Smooth muscle cell (in vitro differentiated cells): ENCODE results near the gene LSMEM2. TPM values are rescaled to one million over a fixed set of nuclear protein-coding genes. Genes with fewer than 3 reads are reported as not detected.
"Not testable (repeated sequence)": the region's sequence is repeated elsewhere in the genome, so short reads cannot be mapped to it uniquely, and the experiment has no call there.

ENCODE experiments used
- DNase-seq: peaks from one replicate; lab custom pipeline; 2025; ENCODE audit not compliant: unreplicated experiment; lab: John Stamatoyannopoulos, UW
- H2AFZ ChIP-seq: fragments of 200-600 bp; sonication (generic); 2 replicates; pipeline ENCODE4 v1.6.0; 2016; ENCODE audit warnings: antibody characterized with exemption, low read depth, mild to moderate bottlenecking
- H3F3A ChIP-seq: fragments of 200-600 bp; sonication (generic); 2 replicates; pipeline ENCODE4 v1.6.0; 2017; ENCODE audit warnings: antibody characterized with exemption, low read depth
- H3K27ac ChIP-seq: fragments of 200-600 bp; sonication (generic); 2 replicates; pipeline ENCODE4 v1.5.1; 2016; ENCODE audit warnings: low read depth, mild to moderate bottlenecking
- H3K27me3 ChIP-seq: fragments of 200-600 bp; sonication (generic); 2 replicates; pipeline ENCODE4 v1.6.1; 2016; ENCODE audit warnings: low read depth, mild to moderate bottlenecking
- H3K36me3 ChIP-seq: fragments of 200-600 bp; sonication (generic); 2 replicates; pipeline ENCODE4 v1.5.1; 2016; ENCODE audit warnings: low read depth
- H3K4me1 ChIP-seq: fragments of 200-600 bp; sonication (generic); 2 replicates; pipeline ENCODE4 v1.5.1; 2016; ENCODE audit warnings: low read depth
- H3K4me2 ChIP-seq: fragments of 200-600 bp; sonication (generic); 2 replicates; pipeline ENCODE4 v1.6.0; 2016; ENCODE audit warnings: mild to moderate bottlenecking
- H3K4me3 ChIP-seq: fragments of 200-600 bp; sonication (generic); 2 replicates; pipeline ENCODE4 v1.5.1; 2016; ENCODE audit warnings: mild to moderate bottlenecking
- H3K79me2 ChIP-seq: fragments of 200-600 bp; sonication (generic); 2 replicates; pipeline ENCODE4 v1.6.0; 2016; ENCODE audit warnings: low read depth, mild to moderate bottlenecking
- H3K9ac ChIP-seq: fragments of 200-600 bp; sonication (generic); 2 replicates; pipeline ENCODE4 v1.6.0; 2016; ENCODE audit warnings: low read depth
- H3K9me3 ChIP-seq: fragments of 200-600 bp; sonication (generic); replicated peaks from 2 replicates; pipeline ENCODE4 v1.5.1; 2016; ENCODE audit warnings: low read depth
- H4K20me1 ChIP-seq: fragments of 200-600 bp; sonication (generic); 2 replicates; pipeline ENCODE4 v1.6.0; 2016; ENCODE audit warnings: low read depth
- CTCF ChIP-seq: fragments of 200-600 bp; sonication (generic); IDR thresholded peaks from 2 replicates; pipeline ENCODE4 v1.5.1; 2017; ENCODE audit warnings: borderline replicate concordance, mild to moderate bottlenecking, antibody characterized with exemption; ENCODE audit not compliant: insufficient read depth, poor library complexity, severe bottlenecking
- WGBS: methylation state at CpG from one replicate; pipeline ENCODE4 v1.1.7; 2016; ENCODE audit warnings: low lambda C conversion rate; 5-methylcytosine and 5-hydroxymethylcytosine counted together
- polyA plus RNA-seq: library from polyadenylated mRNA; unstranded; fragments of >200 nt; fragmentation: Nextera tagmentation; extraction: Ambion mirVana; gene quantifications from 2 replicates; pipeline ENCODE4 v1.2.1, GENCODE V29; 2016
- total RNA-seq: library from RNA; depleted of rRNA; stranded (reverse); fragments of >200 nt; gene quantifications from 2 replicates; pipeline ENCODE4 v1.2.3, GENCODE V29; 2014

LSMEM2 gene
- total and polyA plus RNA-seq, 2 experiments from 2014 or later: 0.09 TPM; not detected in 1

GRCh38 chr3:50242381-50242770 lies 36.5 kb upstream of the LSMEM2 start:
- Histone ChIP-seq H3K9me3 (no peaks in the 10 kb centered on the region), H2AFZ (no peak overlapping the region), H3K9ac (peak overlapping the region; percentile 59), H3K4me1 (peaks cover 70% of the 10 kb centered on the region), H3K79me2 (peaks cover 93% of the 10 kb centered on the region), H3F3A (peaks cover 23% of the 10 kb centered on the region), H3K4me3 (no peak overlapping the region), H3K36me3 (no peaks in the 10 kb centered on the region), H4K20me1 (peaks cover 76% of the 10 kb centered on the region), H3K27ac (peak overlapping the region; percentile 93), H3K27me3 (no peaks in the 10 kb centered on the region), H3K4me2 (no peak overlapping the region)
- no peak for DNase-seq
- WGBS: 86% methylated on average over 2 of the region's 3 CpGs
- no peak for TF ChIP-seq CTCF

- no peaks in the 10 kb centered on the region for H3K27me3 ChIP-seq
- H3K79me2 ChIP-seq: peaks cover 93% of the 10 kb centered on the region
- H2AFZ ChIP-seq: no peak overlapping the region
- no peaks in the 10 kb centered on the region for H3K36me3 ChIP-seq
- H4K20me1 ChIP-seq: peaks cover 79% of the 10 kb centered on the region
- 40% methylated on average over 14 of the region's 14 CpGs for WGBS
- no peak for TF ChIP-seq CTCF
- peak overlapping the region; percentile 44 for H3K4me2 ChIP-seq
- H3K4me3 ChIP-seq: no peak overlapping the region
- peaks cover 71% of the 10 kb centered on the region for H3K4me1 ChIP-seq
- H3K9me3 ChIP-seq: no peaks in the 10 kb centered on the region
- H3K9ac ChIP-seq: peak overlapping the region; percentile 69
- peaks cover 23% of the 10 kb centered on the region for H3F3A ChIP-seq
- DNase-seq: peak; percentile 8
- peak overlapping the region; percentile 93 for H3K27ac ChIP-seq
These were observed 35.9 kb upstream of the LSMEM2 start for GRCh38 chr3:50242851-50243542.

GRCh38 chr3:50243543-50243895 lies 35.4 kb upstream of the LSMEM2 start:
- no peak for TF ChIP-seq CTCF
- Histone ChIP-seq H3F3A (peaks cover 23% of the 10 kb centered on the region), H3K4me2 (no peak overlapping the region), H3K27ac (peak overlapping the region; percentile 93), H3K4me1 (peaks cover 66% of the 10 kb centered on the region), H2AFZ (no peak overlapping the region), H3K9me3 (no peaks in the 10 kb centered on the region), H3K36me3 (no peaks in the 10 kb centered on the region), H3K79me2 (peaks cover 93% of the 10 kb centered on the region), H3K4me3 (no peak overlapping the region), H3K27me3 (no peaks in the 10 kb centered on the region), H4K20me1 (peaks cover 79% of the 10 kb centered on the region), H3K9ac (peak overlapping the region; percentile 69)
- DNase-seq: no peak
- WGBS: 91% methylated on average over 4 of the region's 4 CpGs

GRCh38 chr3:50244813-50245212 lies 34.1 kb upstream of the LSMEM2 start:
- DNase-seq, H3K4me2 ChIP-seq, H2AFZ ChIP-seq, H3K36me3 ChIP-seq, H3K4me3 ChIP-seq, H3K27me3 ChIP-seq, H3K9ac ChIP-seq, H3K9me3 ChIP-seq: not testable (repeated sequence)
- Histone ChIP-seq H4K20me1 (peaks cover 79% of the 10 kb centered on the region), H3F3A (peaks cover 23% of the 10 kb centered on the region), H3K79me2 (peaks cover 93% of the 10 kb centered on the region), H3K4me1 (peaks cover 54% of the 10 kb centered on the region), H3K27ac (peak overlapping the region; percentile 93)
- 71% methylated on average over 6 of the region's 6 CpGs for WGBS
